GM12875 (cell line): Measurements from ENCODE around the gene AQP3.
A peak's percentile ranks its signal among the peaks of the same experiment; 100 is the strongest.

Experiments used
- H3K4me3 ChIP-seq: one replicate; pipeline ENCODE4 v1.5.1; 2011; ENCODE audit warnings: low read depth, low read length, control low read depth
- CTCF ChIP-seq: IDR thresholded peaks from 2 replicates; pipeline ENCODE4 v1.5.1; 2011; ENCODE audit warnings: low read depth, mild to moderate bottlenecking, control low read depth, inconsistent platforms, low read length, moderate library complexity, borderline replicate concordance; ENCODE audit not compliant: insufficient read depth

The AQP3 gene

GRCh38 chr9:33473643-33474352 is 26.4 kb upstream of the AQP3 start, which contains the start of gene NOL6:
NOL6 (minus strand) TSS chr9:33473924; CDS start chr9:33473842, 82 bp downstream.
- TF ChIP-seq CTCF: no peak
- H3K4me3 ChIP-seq: peak within 1 kb of the TSS; percentile 73

GRCh38 chr9:33472881-33473615 is 25.7 kb upstream of the AQP3 start:
- no peak for TF ChIP-seq CTCF

GRCh38 chr9:33472171-33472880 is 24.9 kb upstream of the AQP3 start:
- H3K4me3 ChIP-seq: no peak overlapping the region
- no peak for TF ChIP-seq CTCF

More at GRCh38 chr9:33472881-33473615, 25.7 kb upstream of the AQP3 start:
- H3K4me3 ChIP-seq: peak overlapping the region; percentile 73

GRCh38 chr9:33471361-33471760 is 24.0 kb upstream of the AQP3 start:
- no peak overlapping the region for H3K4me3 ChIP-seq

GRCh38 chr9:33469891-33470290 is 22.5 kb upstream of the AQP3 start:
- H3K4me3 ChIP-seq: no peak overlapping the region
- no peak for TF ChIP-seq CTCF

More at GRCh38 chr9:33471361-33471760, 24.0 kb upstream of the AQP3 start:
- no peak for TF ChIP-seq CTCF

GRCh38 chr9:33468797-33469621 is 21.6 kb upstream of the AQP3 start:
- no peak overlapping the region for H3K4me3 ChIP-seq
- TF ChIP-seq CTCF: no peak
